Stimulated activated CD4-positive, alpha-beta T cell treated with anti-CD3 and anti-CD28 coated beads, TNF-alpha, amount 100 ng/mL, for 4 hours (primary cell): ENCODE measurements around the gene RPL15.

Experiments used
- DNase-seq, 3 experiments: peaks; one replicate each; pipeline ENCODE4 v3.0.0-alpha.2; 2020; ENCODE audit warnings: low read depth in 3 of 3

RPL15 gene

DNA sequence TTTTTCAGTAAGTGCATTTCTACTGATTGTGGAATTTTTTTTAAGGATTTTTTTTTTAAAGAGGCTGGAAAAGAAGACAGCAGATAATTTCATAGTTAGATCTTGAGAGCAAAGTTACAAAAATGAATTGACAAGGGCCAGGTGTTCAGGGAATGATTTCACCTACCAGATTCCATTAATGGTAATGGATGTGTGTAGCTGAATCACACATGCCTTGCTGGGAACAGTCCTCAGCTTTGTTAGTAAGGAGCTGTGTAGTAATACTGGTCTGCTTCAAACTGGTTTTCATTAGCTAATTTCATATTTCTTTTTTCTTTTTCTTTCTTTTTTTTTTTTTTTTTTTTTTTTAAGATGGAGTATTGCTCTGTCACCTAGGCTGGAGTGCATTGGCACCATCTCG is 44.1 kb downstream of the RPL15 start:
- no peak for DNase-seq

- DNase-seq, result no peak
Measured at GRCh38 chr3:23961913-23962312, 45.0 kb downstream of the RPL15 start.

DNA sequence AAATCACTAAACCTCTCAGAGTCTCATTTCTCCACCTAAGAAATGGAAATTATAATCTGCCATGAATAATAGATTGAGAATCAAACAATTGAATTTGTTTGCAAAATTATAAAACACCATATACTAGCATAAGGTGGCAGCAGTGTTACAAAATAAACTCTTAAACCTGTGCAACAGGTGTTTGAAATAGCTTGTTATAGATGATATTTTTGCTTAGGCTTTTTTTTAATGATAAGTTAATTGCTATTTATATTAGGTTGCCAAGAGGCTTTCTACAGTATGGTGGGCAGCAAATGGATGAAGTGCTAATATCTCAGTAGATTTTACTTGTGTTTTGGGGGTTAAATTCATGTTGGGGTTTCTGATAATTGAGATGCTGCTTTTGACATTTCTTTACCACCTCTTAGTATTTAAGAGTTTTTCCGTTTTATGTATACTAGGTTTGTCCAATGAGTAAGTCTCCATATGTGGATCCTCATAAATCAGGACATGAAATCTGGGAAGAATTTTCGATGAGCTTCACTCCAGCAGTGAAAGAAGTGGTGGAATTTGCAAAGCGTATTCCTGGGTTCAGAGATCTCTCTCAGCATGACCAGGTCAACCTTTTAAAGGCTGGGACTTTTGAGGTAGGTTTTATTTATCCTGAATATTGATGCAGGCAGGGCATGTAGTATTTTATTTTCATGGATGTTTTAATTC is 47.8 kb downstream of the RPL15 start:
- no peak for DNase-seq

DNA sequence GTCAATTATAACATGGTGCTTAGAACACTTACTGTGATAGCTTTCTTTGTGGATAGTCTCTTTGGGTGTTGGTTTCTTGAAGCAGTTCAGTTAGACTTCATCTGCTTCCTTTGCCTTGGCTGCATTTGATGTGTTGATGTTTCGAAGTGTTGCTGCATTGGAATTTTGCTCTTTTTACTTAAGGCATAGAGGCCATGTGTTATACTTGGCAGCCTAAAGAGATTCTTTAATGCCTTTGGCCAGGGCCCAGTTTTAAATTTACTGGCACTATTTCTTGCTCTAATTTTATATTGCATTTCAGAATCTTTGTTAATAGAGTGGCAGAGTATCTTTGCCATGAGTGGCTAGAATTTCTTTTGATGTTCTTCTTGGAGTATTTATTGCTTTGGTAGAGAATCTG is 49.4 kb downstream of the RPL15 start:
- no peak for DNase-seq

DNA sequence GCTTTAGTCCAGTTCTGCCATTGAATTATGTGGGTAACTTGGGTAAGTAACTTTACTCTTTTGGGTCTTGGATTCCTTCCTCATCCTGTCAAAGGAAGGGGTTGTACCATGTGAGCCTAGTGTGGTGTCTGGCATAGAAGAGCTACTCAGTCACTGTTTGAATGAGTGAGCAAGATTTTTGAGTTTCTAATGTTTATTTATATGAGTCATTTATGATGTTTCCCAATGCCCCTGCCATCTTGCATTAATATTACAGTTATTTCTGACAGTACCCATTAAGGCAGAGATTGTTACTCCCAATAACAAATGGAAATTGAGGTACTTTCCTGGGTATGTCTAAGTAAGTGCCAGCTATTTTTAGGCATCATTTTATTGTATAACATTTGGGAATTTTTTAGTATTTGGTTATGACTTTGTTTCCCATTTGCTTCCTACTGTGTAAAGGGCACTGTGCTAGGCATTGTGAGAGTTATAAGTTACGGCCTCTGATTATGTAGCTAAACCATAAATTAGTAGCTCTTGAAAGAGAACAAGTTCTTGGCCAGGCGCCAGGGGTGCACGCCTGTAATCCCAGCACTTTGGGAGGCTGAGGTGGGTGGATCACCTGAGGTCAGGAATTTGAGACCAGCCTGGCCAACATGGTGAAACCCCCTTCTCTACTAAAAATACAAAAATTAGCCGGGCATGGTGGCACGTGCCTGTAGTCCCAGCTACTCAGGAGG is 51.7 kb downstream of the RPL15 start:
- DNase-seq, result no peak

DNA sequence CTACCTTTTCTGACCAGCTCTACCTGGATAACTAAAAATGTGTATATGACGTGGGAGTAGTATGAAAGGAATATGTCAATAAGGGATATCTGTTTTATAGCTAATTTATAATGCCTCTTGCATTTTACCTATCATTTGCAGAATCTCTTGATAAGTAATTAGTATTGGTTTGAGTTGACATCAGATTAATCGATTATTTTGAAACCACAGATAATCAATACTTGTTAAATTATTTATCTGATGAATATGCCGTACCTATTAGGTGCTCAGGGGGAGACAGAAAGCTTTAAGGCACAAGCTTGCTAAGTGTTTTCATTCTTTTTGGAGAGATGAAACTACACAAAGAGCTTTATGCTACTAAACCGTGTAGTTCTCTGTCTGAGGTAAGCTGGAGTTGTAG is 52.5 kb downstream of the RPL15 start:
- no peak for DNase-seq
